Neural progenitor cell (in vitro differentiated cells): ENCODE results near the gene DSCAML1. TPM values are rescaled to one million over a fixed set of nuclear protein-coding genes. Genes with fewer than 3 reads are reported as not detected.

Experiments
- DNase-seq: peaks from one replicate; pipeline ENCODE4 v3.0.0-alpha.2; 2016; ENCODE audit warnings: low spot score
- H2AFZ ChIP-seq: fragments of 200-600 bp; sonication (generic); replicated peaks from 2 replicates; pipeline ENCODE4 v1.6.1; 2016; ENCODE audit warnings: antibody characterized with exemption
- H3F3A ChIP-seq: fragments of 200-600 bp; sonication (generic); 2 replicates; pipeline ENCODE4 v1.6.1; 2016; ENCODE audit warnings: antibody characterized with exemption, low read depth
- H3K27ac ChIP-seq: fragments of 200-600 bp; sonication (generic); 2 replicates; pipeline ENCODE4 v1.5.1; 2016; ENCODE audit warnings: mild to moderate bottlenecking
- H3K27me3 ChIP-seq: fragments of 200-600 bp; sonication (generic); 2 replicates; pipeline ENCODE4 v1.6.1; 2016; ENCODE audit warnings: mild to moderate bottlenecking, moderate library complexity
- H3K36me3 ChIP-seq: fragments of 200-600 bp; sonication (generic); 2 replicates; pipeline ENCODE4 v1.5.1; 2016
- H3K4me1 ChIP-seq: fragments of 200-600 bp; sonication (generic); 2 replicates; pipeline ENCODE4 v1.6.1; 2016; ENCODE audit warnings: mixed run types
- H3K4me2 ChIP-seq: fragments of 200-600 bp; sonication (generic); 2 replicates; pipeline ENCODE4 v1.6.1; 2016
- H3K4me3 ChIP-seq: fragments of 200-600 bp; sonication (generic); 2 replicates; pipeline ENCODE4 v1.5.1; 2016
- H3K79me2 ChIP-seq: fragments of 200-600 bp; sonication (generic); 2 replicates; pipeline ENCODE4 v1.6.1; 2016; ENCODE audit warnings: low read depth
- H3K9ac ChIP-seq: fragments of 200-600 bp; sonication (generic); 2 replicates; pipeline ENCODE4 v1.6.1; 2016
- H3K9me3 ChIP-seq: fragments of 200-600 bp; sonication (generic); 2 replicates; pipeline ENCODE4 v1.5.1; 2016; ENCODE audit warnings: low read depth
- H4K20me1 ChIP-seq: fragments of 200-600 bp; sonication (generic); 2 replicates; pipeline ENCODE4 v1.6.1; 2016; ENCODE audit warnings: low read depth
- H3K27ac Mint-ChIP-seq: 3 replicates; pipeline ENCODE4 v1.8.0; 2021; ENCODE audit warnings: mixed read lengths
- H3K27me3 Mint-ChIP-seq: 2 replicates; pipeline ENCODE4 v1.8.0; 2022; ENCODE audit warnings: low read depth, mild to moderate bottlenecking, inconsistent platforms, moderate library complexity, mixed read lengths; ENCODE audit not compliant: insufficient read depth
- H3K36me3 Mint-ChIP-seq: 3 replicates; pipeline ENCODE4 v1.8.0; 2021; ENCODE audit warnings: mixed read lengths
- H3K4me1 Mint-ChIP-seq: 3 replicates; pipeline ENCODE4 v1.8.0; 2021; ENCODE audit warnings: mixed read lengths
- H3K4me3 Mint-ChIP-seq: 3 replicates; pipeline ENCODE4 v1.8.0; 2021; ENCODE audit warnings: mild to moderate bottlenecking, moderate library complexity, mixed read lengths
- H3K9me3 Mint-ChIP-seq: 3 replicates; pipeline ENCODE4 v1.8.0; 2020; ENCODE audit warnings: mixed read lengths
- CTCF ChIP-seq: fragments of 200-600 bp; sonication (generic); IDR thresholded peaks from 2 replicates; pipeline ENCODE4 v1.5.1; 2017; ENCODE audit warnings: antibody characterized with exemption, mild to moderate bottlenecking
- EZH2 ChIP-seq: fragments of 200-600 bp; sonication (generic); IDR thresholded peaks from 2 replicates; pipeline ENCODE4 v1.6.1; 2017; ENCODE audit warnings: antibody characterized with exemption, mild to moderate bottlenecking, moderate library complexity
- EZH2phosphoT487 ChIP-seq: fragments of 200-600 bp; sonication (generic); IDR thresholded peaks from 2 replicates; pipeline ENCODE4 v1.6.1; 2017; ENCODE audit warnings: antibody characterized with exemption
- total RNA-seq: library from RNA; depleted of rRNA; stranded (reverse); fragments of >200 nt; gene quantifications from 2 replicates; pipeline ENCODE4 v1.2.3, GENCODE V29; 2015; ENCODE audit warnings: low replicate concordance

The DSCAML1 gene
- total RNA-seq, 1 donor from 2014 or later, result 0.06 TPM

DNA sequence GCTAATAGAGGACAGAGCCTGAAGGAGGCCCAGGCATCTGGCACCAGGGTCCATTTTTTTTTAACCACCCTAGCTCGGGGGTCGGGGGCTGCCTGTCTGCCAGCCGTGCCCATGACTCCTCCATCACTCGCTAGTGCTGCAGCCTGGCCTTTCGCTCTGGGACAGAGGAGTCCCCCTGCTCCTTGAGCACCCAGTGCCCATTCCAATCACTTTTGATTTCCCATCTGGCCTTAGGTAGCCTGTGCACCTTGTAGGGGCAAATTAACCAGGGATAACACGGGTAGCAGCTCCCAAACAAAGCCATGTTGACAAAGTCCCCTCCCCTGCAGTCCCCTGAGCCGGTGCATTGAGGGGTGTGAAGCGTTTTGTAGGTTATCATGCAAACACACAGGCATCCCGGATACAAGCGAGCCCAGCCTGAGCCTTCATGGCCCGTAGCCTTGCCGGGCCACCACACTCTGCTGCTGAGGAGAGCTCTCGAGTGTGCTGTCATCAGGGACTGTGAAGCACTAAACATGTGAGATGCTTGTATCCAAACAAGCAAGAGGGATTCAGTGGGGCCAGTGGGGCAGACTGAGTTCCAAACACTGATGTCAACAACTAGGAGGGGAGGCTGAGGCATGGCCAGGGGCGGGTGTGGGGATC lies 208.7 kb downstream of the DSCAML1 start:
- Histone ChIP-seq H3K79me2 (no peaks in the 10 kb centered on the region), H3K36me3 (no peaks in the 10 kb centered on the region), H3K9ac (no peak overlapping the region), H3K4me1 (peaks cover 10% of the 10 kb centered on the region), H3F3A (peaks cover 6% of the 10 kb centered on the region), H3K27ac (no peak overlapping the region), H3K9me3 (no peaks in the 10 kb centered on the region), H3K4me3 (no peak overlapping the region), H4K20me1 (no peaks in the 10 kb centered on the region), H2AFZ (no peak overlapping the region), H3K4me2 (no peak overlapping the region), H3K27me3 (peaks cover 13% of the 10 kb centered on the region)
- H3K4me3 Mint-ChIP-seq, result no peak overlapping the region
- H3K4me1 Mint-ChIP-seq, result peaks cover 52% of the 10 kb centered on the region
- peaks cover 8% of the 10 kb centered on the region for H3K27me3 Mint-ChIP-seq
- TF ChIP-seq EZH2, result no peak
- TF ChIP-seq EZH2phosphoT487, result no peak
- no peak for TF ChIP-seq CTCF
- DNase-seq, result no peak
- H3K27ac Mint-ChIP-seq, result no peak overlapping the region
- no peaks in the 10 kb centered on the region for H3K9me3 Mint-ChIP-seq
- H3K36me3 Mint-ChIP-seq, result no peaks in the 10 kb centered on the region

- no peaks in the 10 kb centered on the region for H3K36me3 ChIP-seq
- H2AFZ ChIP-seq, result no peak overlapping the region
- DNase-seq, result no peak
- H3K4me3 ChIP-seq, result no peak overlapping the region
- no peaks in the 10 kb centered on the region for H3K36me3 Mint-ChIP-seq
- peaks cover 13% of the 10 kb centered on the region for H3K4me1 ChIP-seq
- H3K27ac Mint-ChIP-seq, result no peak overlapping the region
- no peaks in the 10 kb centered on the region for H3K79me2 ChIP-seq
- H3K9me3 ChIP-seq, result no peaks in the 10 kb centered on the region
- no peak for TF ChIP-seq CTCF
- no peak for TF ChIP-seq EZH2
- TF ChIP-seq EZH2phosphoT487, result no peak
- no peaks in the 10 kb centered on the region for H3K9me3 Mint-ChIP-seq
- peaks cover 10% of the 10 kb centered on the region for H3K27me3 Mint-ChIP-seq
- no peaks in the 10 kb centered on the region for H4K20me1 ChIP-seq
- H3K4me2 ChIP-seq, result no peak overlapping the region
- H3K9ac ChIP-seq, result no peak overlapping the region
- peaks cover 10% of the 10 kb centered on the region for H3F3A ChIP-seq
- H3K27me3 ChIP-seq, result peaks cover 13% of the 10 kb centered on the region
- H3K4me1 Mint-ChIP-seq, result peaks cover 58% of the 10 kb centered on the region
- no peak overlapping the region for H3K4me3 Mint-ChIP-seq
- H3K27ac ChIP-seq, result no peak overlapping the region
Measured at GRCh38 chr11:117587416-117587815, 209.6 kb downstream of the DSCAML1 start.

- Histone ChIP-seq H3F3A (peaks cover 10% of the 10 kb centered on the region), H3K79me2 (no peaks in the 10 kb centered on the region), H3K9me3 (no peaks in the 10 kb centered on the region), H3K27ac (no peak overlapping the region), H3K4me3 (no peak overlapping the region), H2AFZ (no peak overlapping the region), H3K36me3 (no peaks in the 10 kb centered on the region), H3K4me1 (peaks cover 13% of the 10 kb centered on the region), H3K27me3 (peaks cover 17% of the 10 kb centered on the region), H4K20me1 (no peaks in the 10 kb centered on the region), H3K4me2 (no peak overlapping the region), H3K9ac (no peak overlapping the region)
- no peaks in the 10 kb centered on the region for H3K9me3 Mint-ChIP-seq
- peaks cover 63% of the 10 kb centered on the region for H3K4me1 Mint-ChIP-seq
- H3K27ac Mint-ChIP-seq, result peak overlapping the region; percentile 70
- H3K27me3 Mint-ChIP-seq, result peaks cover 9% of the 10 kb centered on the region
- no peak for DNase-seq
- no peak for TF ChIP-seq EZH2
- no peaks in the 10 kb centered on the region for H3K36me3 Mint-ChIP-seq
- H3K4me3 Mint-ChIP-seq, result no peak overlapping the region
Measured at GRCh38 chr11:117586392-117586791, 210.6 kb downstream of the DSCAML1 start.

GRCh38 chr11:117585631-117586030 lies 211.4 kb downstream of the DSCAML1 start:
- Mint-ChIP-seq H3K4me3 (no peak overlapping the region), H3K27me3 (peaks cover 9% of the 10 kb centered on the region), H3K9me3 (no peaks in the 10 kb centered on the region), H3K27ac (peak overlapping the region; percentile 43), H3K4me1 (peaks cover 63% of the 10 kb centered on the region), H3K36me3 (no peaks in the 10 kb centered on the region)
- H2AFZ ChIP-seq, result no peak overlapping the region
- H3K27me3 ChIP-seq, result peaks cover 20% of the 10 kb centered on the region
- no peak overlapping the region for H3K27ac ChIP-seq
- H3K4me2 ChIP-seq, result no peak overlapping the region
- TF ChIP-seq CTCF, result no peak
- TF ChIP-seq EZH2phosphoT487, result no peak
- TF ChIP-seq EZH2, result no peak
- H4K20me1 ChIP-seq, result no peaks in the 10 kb centered on the region
- peaks cover 13% of the 10 kb centered on the region for H3K4me1 ChIP-seq
- DNase-seq, result no peak
- H3F3A ChIP-seq, result peaks cover 10% of the 10 kb centered on the region
- H3K9ac ChIP-seq, result no peak overlapping the region
- H3K79me2 ChIP-seq, result no peaks in the 10 kb centered on the region
- no peaks in the 10 kb centered on the region for H3K36me3 ChIP-seq
- H3K4me3 ChIP-seq, result no peak overlapping the region
- H3K9me3 ChIP-seq, result no peaks in the 10 kb centered on the region
